Measurements from ENCODE around the gene SORT1.

Gene SORT1

GRCh38 chr1:109259674-109260557, 137.8 kb downstream of the SORT1 start:
- DNase-seq (ENCODE audit: low read depth, low spot score): no peak
- H3K4me3 ChIP-seq (ENCODE audit: low read depth, low read length): no peak overlapping the region
- TF ChIP-seq CTCF (IDR thresholded peaks at IDR 0.05; ENCODE audit: insufficient read depth, low read length, missing control alignments): no peak
- CTCF ChIA-PET: interaction anchor here (0.5 to 11.4 kb wide), 6 partner anchors 8 to 272 kb away, joined by 3 to 206 read pairs (median 8); partner anchors contain the start of gene SORT1
- POLR2A ChIA-PET: no interaction called here
